Measurements from ENCODE around the gene RUNX1. TPM values are rescaled to one million over a fixed set of nuclear protein-coding genes. Genes with fewer than 3 reads are reported as not detected.
A peak's percentile ranks its signal among the peaks of the same experiment; 100 is the strongest.

RUNX1 gene
- total and polyA plus RNA-seq, 7 donors: 8.7 to 230 (median 30.1) TPM

DNA sequence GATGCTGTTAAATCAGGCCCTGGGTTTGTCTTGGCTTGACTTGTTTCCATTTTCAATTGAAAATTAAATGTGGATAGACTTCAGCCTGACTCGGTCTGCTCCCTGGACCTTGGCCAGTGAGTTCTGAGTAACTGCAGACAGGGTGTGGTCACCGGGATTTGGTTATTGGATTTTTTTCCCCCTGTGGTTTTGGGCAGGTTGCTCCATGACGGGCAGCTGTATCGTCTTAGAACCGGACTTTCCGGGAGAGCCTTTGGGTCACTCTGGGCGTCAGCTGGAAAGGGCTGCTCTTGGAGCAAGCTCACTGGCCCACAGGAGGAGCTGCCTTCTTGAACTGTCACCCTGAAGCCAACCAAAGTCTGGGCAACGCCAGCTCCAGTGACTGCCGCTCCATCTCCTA lies 305.3 kb downstream of the RUNX1 start:
- Histone ChIP-seq H3K4me3 (no peak overlapping the region), H3K27me3 (ENCODE audit: insufficient read depth in 3 of 3, low read length in 2 of 3) (peaks cover 0 to 5% (median 0%) of the 10 kb centered on the region in 3 donors), H3K36me3 (ENCODE audit: insufficient read depth in 1 of 2, low read depth in 1 of 2) (no peaks in the 10 kb centered on the region), H3K9me3 (no peaks in the 10 kb centered on the region), H3K4me1 (peaks cover 8% of the 10 kb centered on the region), H3K27ac (peak overlapping the region; percentile 36)
- 39 to 54% (median 52%) methylated on average over 9 of the region's 9 CpGs for WGBS, 3 donors
- no peak for TF ChIP-seq CTCF (IDR thresholded peaks at IDR 0.05)
- ATAC-seq (peak; percentile 18 to 82 (median 71)), DNase-seq (peak; percentile 56 to 72)
- intact Hi-C loops (cut with DNase I): loop anchor here (5.0 to 10.0 kb wide), 6 partner anchors 101 to 1198 kb away; partner anchors contain the start of gene RUNX1 (in 1 of the 2)

DNA sequence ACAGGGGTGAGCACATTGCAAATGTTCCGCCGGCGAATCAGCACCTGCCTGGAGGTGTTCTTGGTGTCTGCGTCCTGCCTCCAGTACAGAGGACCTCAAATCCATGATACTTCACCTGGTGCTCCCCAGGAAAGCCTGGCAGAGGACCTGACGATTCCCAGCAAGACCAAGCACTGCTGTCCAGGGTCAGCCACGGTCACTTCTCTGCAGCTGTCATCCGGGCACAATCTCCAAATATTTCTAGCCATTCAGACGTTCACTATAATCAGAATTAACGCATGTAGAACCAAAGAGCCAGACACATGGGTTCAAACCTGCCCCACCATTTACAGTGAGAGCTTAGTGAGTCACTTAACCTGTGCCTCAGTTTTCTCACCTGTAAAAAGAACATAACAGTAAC lies 305.8 kb downstream of the RUNX1 start:
- peak overlapping the region; percentile 36 for H3K27ac ChIP-seq
- no peaks in the 10 kb centered on the region for H3K36me3 ChIP-seq (ENCODE audit: insufficient read depth in 1 of 2, low read depth in 1 of 2)
- peaks cover 0 to 5% (median 0%) of the 10 kb centered on the region in 3 donors for H3K27me3 ChIP-seq (ENCODE audit: insufficient read depth in 3 of 3, low read length in 2 of 3)
- no peak overlapping the region for H3K4me3 ChIP-seq
- ATAC-seq: peak in 3 of 4 donors; percentile 11 to 61 (median 39)
- TF ChIP-seq CTCF (IDR thresholded peaks at IDR 0.05): no peak
- WGBS, 3 donors: 43 to 61% (median 46%) methylated on average over 9 of the region's 9 CpGs
- intact Hi-C loops (cut with DNase I): loop anchor here (5.0 to 10.0 kb wide), 6 partner anchors 102 to 1199 kb away; partner anchors contain the start of gene RUNX1 (in 1 of the 2)
- H3K9me3 ChIP-seq: no peaks in the 10 kb centered on the region
- peaks cover 8% of the 10 kb centered on the region for H3K4me1 ChIP-seq
- no peak for DNase-seq

DNA sequence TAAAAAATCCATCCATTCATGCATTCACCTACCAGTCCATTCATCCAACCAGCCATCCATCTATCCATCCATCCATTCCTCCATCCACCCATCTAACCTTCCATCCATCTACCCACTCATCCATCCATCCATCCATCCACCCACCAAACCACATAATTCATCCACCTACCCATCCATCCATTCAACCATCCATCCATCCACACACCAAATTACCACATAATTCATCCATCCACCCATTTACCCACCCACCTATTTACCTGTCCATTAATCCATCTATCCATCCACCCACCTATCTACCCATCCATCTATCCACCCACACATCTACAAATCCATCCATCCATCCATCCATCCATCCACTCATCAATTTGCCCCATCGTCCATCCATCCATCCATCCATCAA lies 308.9 kb downstream of the RUNX1 start:
- 83 to 89% (median 88%) methylated on average over 1 of the region's 1 CpG for WGBS, 3 donors
- no peak for ATAC-seq
- no peak for TF ChIP-seq CTCF (IDR thresholded peaks at IDR 0.05)

More for the DNA sequence above, 308.9 kb downstream of the RUNX1 start:
- Histone ChIP-seq H3K27me3 (ENCODE audit: insufficient read depth in 3 of 3, low read length in 2 of 3) (peaks cover 0 to 5% (median 0%) of the 10 kb centered on the region in 3 donors), H3K4me3 (no peak overlapping the region), H3K4me1 (peaks cover 28% of the 10 kb centered on the region), H3K36me3 (ENCODE audit: insufficient read depth in 1 of 2, low read depth in 1 of 2) (no peaks in the 10 kb centered on the region), H3K9me3 (no peaks in the 10 kb centered on the region), H3K27ac (no peak overlapping the region)
- DNase-seq: no peak
- intact Hi-C loops (cut with DNase I): loop anchor here (5.0 to 10.0 kb wide), 6 partner anchors 105 to 1202 kb away; partner anchors contain the start of gene RUNX1 (in 1 of the 2)

Data from psoas muscle (tissue), 8 donors.